ENCODE data around the gene MFRP. TPM values are rescaled to one million over a fixed set of nuclear protein-coding genes. Genes with fewer than 3 reads are reported as not detected.

Gene MFRP
- total RNA-seq, 1 donor from 2014 or later = not detected

DNA sequence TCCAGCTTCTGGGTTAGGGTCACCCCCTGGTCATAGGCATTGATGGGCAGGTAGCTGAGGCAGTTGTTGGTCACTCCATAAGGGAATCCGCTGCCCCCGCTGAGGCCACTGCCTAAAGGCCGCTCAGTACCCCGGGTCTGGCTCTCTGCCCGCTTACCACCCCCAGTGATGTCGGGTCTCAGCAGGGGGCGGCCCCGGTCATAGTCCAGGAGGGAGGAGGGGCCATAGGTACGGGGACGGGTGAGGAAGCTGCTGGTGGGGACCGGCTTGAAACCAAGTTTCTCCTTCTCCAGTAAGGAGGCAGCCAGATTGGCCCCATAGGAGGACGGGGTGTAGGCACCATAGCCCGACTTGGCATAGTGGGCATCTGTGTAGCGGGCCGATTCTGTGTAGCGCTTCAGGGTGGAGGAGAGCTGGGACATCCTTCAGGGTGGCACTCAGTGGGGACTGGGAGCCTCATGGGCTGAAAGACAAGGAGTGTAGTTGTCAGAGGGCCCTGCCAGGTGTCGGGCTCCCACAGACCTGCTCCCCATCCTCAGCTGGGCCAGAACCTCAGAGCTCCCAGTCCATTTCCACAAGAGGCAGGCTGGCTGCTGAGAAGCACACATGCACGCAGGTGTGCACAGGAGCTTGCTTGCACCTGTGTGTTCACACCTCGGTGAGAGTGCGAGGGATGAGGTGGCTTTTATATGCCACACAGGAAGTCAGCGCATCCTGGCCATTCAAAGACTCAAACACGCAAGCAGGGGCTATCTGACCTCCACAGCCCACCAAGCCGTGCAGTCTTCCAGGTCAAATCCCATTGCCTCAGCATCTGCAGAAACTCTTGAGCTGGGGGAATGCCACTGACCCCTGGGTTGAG, 26.8 kb upstream of the MFRP start:
- no peak for DNase-seq (ENCODE audit: low spot score)

DNA sequence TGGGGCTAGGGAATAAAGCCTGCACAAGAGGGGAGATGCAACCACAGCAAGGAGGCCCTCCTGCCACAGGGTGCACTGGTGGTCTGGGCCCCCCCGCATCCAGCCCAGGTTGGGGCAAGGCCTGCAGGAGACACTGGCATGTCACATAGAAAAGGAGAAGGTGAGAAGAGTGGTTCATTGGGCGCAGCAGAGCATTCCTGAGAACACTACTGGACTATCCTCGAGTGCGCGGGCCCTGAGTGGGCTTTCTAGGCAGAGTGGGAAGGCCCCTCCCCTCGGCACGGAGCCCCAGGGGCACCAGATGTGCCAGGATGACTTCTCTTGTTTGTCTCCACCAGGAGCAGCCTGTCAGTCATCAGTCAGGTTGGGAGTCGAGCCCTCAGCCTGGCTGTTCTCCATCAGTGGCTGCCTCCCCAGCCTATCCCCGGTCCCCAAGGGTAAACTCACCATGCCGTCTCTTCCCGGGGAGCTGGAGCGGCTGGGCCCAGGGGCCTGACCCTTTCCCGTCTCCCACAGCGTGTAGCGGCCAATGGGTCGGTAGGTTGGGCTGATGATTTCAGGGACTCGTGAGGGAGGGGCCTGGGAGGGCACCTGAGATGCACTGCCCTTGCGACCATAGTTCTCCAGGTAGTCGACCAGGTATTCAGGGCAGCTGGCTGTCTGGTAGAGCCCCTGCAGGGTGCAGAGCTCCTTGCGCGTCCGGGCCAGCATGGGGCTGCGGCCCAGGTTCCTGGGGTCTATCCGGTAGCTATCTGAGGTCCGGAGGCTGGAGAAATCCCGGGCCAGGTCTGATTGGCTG, 26.0 kb upstream of the MFRP start:
- DNase-seq (ENCODE audit: low spot score) = no peak

DNA sequence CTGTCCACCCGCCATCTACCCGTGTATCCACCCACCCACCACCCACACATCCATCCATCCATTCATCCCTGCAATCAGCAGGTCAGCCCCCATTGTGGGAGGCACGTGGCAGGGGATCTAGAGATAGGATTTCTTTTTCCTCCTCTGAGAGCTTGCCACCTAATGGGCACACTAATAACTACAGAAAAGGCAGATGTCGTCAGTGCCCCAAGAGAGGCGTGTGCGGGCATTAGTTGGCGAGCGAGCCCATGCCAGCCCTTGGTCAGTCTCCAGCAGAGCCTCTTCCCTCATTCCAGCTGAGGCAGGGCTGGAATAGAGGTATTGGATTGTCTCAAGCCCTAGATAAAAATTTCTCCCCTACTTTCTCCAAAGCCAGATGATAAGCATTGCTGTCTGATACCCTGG, 25.3 kb upstream of the MFRP start:
- no peak for DNase-seq (ENCODE audit: low spot score)

DNA sequence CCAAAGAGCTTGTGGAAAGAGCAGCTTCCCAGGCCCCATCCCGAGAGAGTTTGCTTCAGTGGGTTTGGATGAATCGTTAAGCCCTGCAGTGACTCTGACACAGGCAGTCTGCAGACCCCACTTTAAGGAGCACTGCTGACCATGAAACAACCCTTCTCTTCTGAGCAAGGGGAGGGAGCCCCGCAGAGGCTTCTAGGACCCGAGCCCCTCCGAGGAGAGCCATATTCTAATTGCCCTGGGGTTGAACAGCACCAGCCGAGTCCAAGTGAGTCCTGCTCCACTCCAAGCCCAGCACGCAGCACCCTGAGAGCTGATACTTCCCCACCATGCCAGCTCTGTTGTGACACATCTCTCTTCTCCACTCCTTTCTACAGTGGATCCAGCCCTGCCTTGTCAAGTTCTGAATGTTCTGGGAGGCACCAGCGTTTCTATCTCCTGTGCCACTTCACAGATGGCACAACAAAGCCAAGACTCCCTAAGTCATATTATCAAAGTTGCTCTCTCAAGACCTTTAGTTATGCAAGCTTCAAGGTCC, 24.6 kb upstream of the MFRP start:
- DNase-seq (ENCODE audit: low spot score) = no peak

DNA sequence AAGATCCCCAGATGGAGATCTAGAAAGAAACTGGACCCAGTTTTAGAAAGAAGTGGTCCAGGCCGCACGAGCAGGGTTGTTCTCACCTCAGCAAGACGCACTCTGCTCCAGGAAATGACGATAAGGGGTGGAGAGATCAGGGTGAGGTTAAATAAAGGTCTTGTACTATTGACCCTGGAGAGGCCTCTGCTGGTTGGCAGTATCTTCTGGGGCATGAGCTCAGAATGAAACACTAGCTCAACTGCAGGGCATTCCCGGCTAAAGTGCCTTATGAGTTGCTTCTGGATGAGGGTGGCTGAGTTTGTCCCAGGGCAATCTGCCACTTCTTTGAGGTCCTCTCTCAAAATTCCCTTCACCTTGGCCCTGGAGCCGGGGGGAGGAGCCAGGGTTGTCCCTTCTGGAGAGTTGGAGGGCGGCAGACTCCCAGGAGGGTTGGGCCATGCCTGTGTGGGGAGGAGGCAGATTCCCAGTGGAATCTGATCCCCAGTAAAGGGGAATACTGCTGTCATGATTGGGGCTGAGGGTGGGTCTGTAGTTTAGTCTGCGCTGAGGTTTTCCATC, 24.1 kb upstream of the MFRP start:
- DNase-seq (ENCODE audit: low spot score) = no peak

DNA sequence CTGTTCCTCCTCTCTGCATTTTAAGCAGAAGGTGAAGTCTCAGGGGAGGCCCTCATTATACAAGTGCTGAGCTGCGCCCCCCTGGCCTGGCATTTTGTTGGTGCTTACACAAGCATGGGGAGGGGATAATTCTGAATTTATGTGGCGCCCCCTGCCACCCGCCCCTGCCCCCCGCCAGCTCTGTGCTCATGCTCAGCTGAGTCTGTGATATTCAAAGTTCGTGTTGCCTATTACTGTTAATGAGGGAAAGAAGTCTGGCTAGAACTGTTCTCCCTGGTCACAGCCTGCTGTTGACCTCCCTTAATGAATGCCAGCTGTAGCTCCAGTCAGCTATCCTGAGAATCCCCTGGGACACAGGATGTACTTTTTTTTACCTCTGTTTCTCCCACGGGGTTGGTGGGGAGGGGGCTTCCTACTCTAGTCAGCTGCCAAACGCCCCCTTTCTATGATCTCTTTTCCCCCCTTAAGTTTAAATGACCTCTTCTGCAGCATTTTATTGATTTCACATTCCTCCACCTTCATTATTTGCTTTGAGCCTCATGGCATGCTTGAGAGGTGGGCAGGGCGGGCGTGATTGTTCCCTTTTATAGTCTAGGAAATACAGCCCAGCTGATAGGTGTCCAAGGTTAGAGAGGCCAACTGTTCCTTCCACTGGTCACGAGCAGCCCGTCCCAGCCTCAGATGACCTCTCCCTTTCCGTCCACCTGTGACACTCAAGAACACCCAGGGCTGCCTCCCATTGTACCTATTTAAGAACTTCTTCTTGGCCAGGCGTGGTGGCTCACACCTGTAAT, 22.8 kb upstream of the MFRP start:
- DNase-seq (ENCODE audit: low spot score) = peak; percentile 74

DNA sequence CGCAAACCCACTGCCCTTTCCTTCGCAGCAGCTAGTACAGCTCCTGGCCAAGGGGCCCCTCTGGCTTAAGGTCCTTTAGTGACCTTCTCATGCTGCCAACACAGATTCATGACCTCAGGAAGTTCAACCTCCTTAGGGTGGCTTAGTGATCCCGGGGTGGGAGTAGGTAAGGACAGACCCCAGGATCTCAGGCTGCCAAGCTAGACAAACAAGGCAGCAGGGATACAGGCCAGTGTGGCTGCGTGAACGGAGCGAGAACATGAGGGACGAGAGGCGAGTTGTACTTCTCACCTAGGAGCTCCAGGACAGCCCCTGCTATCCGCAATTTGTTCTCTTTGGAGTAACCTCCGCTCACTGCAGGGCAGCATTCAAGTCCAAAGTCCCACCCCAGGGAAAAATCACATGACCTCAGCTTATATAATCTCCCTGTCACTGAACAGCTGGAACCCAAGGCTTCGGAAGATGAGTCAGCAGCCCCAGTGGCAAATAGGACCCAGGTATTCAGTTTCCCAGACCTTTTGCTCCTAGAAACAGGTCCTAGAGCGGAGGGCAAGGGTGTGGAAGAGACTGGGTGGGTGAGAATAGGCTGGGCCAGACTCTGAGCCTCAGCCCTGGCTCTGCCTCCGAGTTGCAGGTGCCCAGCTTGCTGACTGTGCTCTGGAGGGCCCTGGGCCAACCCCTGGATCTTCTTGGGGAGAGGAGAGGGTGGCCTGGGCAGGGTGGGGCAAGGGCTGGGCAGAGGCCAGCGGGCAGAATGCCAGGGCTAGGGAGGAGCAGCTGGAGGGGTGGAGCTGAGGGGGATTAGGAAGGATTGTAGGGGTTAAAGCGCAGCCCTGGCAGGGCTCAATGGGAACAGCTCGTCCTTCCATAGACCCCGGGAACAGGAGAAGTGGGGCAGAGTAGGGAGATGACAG, 21.9 kb upstream of the MFRP start:
- peak; percentile 84 for DNase-seq (ENCODE audit: low spot score)

DNA sequence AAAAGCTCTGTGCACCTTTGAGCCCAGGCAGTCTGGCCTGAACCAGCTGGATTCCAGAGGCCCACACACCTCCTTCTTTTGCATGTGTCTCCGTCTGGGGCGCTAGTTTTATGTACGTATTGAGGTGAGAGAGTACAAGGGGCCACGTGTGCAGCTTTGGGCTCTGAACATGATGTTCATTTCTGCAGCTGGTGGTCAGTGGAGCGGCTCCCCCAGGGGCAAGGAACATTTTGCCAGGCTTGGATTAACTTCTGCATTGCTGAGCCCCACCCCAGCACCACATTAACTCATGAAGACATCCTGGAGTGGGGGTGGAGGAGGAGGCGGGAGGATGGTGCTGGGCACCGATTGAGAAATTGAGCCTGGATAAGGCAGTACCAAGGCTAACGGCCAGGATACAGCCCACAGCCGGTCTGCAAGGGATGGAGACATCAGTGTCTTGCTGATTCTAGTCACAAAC, 21.2 kb upstream of the MFRP start:
- no peak for DNase-seq (ENCODE audit: low spot score)

DNA sequence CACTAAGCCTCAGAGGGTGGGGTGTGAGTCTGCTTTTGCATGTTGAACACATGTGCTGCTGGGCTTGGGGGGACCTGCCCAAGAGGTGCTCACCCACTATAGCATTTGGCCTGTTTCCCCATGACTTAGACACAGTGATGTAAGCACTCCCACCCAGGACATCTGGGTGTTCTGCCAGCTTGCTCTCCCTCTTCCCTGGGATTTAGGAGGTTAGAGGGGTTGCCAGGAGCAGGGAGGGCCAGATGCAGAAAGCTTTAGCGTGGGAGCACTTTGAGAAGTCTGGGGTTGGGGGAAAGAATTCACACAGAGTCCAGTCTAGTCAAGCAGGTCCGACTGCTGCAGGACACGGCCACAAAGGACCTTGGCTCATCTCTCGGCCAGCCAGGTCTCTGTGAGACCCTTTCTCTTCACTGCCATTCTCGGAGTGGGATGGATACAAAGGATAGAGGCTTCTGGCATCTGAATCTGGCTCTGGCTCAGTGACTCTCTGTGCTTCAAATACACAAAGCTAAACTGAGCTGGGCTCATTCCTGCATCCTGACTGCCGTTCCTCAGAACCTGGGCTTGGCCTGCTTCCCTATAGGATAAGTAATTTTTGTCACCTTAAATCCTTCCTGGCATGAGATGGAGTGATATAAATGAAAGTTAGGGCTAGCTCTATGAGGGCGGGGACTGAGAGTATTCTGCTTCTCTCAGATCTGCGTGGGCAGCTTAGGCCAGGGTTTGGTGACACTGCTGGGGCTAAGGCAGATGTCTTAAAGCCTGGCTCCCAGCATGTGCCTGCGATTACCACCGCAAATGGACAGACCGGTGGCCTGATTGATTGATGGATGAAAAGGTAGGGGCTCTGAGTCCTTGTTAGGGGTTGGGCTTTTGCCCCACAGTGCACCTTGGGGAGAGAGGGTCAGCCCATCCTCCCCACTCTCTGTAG, 20.4 kb upstream of the MFRP start:
- DNase-seq (ENCODE audit: low spot score) = no peak

DNA sequence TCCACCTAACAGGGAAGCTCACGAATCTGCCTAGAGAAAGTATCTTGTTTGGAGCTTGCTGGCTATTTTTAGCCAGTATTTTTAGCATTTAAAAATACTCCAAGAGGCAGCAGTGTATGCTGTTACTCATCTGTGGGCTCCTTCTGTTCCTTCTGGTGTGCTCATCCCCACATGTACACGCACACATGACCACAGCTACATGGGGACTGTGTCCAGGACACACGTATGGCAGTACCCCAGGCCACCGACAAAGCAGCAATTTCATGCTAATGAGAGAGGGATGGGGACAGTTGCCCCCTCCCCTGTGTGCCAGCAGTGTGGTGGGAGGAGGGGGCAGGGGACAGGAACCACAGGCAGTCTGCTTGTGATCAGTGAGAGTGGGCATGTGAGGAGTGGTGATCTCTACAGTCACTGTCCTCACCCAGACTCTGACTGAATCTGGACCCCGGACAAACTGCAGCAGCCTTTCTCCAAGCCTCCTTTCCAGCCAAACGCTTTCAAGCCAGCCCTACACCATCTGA, 18.6 kb upstream of the MFRP start:
- no peak for DNase-seq (ENCODE audit: low spot score)

DNA sequence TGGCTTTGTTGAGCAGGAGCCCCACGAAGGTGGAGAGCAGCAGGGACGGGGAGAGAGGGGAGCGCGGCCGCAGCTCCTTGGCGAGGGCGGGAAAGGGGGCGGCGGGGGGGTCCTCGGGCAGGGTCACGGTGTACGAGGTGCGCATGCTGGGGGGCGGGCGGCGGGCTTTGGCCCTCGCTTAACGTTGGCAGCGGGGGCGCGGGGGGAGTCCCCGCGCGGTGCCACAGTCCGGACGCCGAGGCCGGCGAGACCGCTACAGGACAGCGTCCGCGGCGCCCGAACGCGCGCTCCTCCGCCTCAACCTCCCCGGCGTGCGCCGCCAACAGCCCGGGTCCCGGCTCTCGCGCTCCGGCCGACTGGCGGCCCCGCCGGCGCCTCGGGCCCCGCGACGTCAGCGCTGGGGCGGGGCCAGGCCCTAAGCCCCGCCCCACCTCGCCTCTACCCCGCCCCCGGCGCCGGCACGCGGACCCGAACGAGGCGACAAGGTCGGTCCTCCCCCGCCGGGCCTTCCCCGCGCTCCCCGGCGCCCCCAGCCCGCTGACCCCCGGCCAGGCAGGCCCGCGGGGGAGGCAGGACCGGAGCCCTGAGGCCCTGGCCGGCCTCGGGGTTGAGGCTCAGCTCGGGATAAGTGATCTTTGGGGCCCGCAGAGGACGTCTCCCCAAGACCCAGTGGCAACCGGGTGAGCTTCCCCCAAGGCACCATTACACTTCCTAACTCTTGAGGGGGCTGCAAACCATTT, 17.5 kb upstream of the MFRP start:
- DNase-seq (ENCODE audit: low spot score) = peak; percentile 56

DNA sequence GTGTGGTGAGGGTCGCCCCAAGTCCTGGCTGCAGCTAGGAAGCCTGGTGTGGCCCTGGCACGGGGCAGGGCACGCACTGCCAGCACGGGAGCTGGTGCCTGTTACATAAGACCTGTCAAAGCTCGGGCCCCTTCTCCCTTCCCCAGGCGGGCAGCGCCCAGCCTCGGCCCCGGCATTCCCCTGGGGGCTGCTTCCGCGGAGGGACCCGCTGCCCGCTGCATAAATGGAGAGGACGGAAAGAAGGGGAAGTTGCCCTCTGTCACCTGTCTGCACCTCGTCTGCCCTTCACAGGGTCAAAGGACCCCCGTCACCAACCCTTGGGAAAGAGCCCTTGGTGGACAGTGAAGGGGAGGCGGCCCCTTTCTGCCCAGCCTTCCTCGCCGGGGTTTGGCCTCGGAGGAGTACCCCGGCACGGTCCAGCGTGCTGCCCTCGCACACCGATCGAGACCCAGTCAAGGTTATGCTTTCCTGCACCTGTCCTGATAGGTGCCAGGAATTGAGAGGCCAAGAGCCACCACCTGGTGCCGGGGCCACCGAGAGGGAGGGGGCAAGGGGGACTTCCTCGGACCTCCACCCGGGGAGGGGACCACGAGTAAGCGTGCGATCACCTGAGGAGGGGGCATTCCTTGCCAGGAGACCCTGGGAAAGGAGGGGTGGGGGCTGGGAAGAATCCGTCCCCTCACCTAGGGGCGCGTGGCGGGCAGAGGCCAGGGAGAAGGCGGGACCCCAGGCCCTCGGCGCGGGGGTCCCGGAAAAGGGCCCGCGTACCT, 16.8 kb upstream of the MFRP start:
- no peak for DNase-seq (ENCODE audit: low spot score)

DNA sequence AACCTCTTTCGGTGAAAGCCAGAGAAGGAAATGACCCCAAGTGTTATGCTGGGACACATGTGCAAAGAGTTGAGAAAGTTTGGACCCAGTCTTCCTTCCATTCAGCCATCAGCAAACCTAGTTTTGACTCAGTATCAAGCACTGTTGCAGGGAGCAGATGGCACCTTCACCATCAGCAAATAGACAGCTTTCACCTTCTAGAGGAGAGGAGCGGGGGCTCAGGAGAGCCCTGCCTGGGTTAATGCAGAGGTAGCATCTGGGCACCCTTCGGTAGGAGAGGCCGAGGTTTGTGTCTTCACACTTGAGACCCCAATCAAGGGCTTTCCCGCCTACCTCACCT, 16.2 kb upstream of the MFRP start:
- DNase-seq (ENCODE audit: low spot score) = no peak

DNA sequence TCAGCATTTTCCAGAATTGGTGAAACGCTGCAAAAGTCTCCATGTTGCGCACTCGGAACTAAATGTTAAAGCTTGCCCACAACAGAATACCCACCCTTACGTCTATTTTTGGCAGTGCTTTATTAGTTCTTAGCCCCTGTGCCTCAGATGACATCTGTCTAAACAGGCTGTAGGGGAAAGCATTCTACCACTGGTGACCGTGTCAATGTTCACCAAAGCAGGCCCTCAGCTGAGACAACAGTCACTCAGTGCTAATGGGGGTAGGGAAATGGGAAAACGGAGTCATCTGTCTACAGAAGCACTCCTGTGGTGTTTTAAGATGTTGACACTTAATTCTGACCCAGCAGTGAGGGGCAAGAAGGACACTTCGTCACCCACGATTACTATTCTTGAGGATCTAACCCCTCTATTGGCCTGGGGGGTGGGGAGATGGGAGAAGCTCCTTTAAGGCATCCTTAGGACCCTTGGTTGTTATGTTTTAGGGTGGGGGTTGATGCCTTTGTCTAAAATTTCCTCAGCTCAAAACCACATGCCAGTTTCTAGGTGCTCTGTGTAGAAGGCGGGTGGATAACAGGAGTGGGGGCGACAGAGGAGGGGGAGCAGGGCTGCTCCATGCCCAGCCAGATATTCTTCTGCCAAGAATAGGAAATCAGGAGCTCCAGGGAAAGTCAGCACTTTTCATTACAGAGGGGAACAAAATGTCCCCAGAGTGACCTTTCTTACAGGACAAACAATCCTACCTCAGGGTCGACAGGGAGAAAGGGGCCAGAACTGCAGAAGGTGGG, 15.6 kb upstream of the MFRP start:
- DNase-seq (ENCODE audit: low spot score) = no peak

DNA sequence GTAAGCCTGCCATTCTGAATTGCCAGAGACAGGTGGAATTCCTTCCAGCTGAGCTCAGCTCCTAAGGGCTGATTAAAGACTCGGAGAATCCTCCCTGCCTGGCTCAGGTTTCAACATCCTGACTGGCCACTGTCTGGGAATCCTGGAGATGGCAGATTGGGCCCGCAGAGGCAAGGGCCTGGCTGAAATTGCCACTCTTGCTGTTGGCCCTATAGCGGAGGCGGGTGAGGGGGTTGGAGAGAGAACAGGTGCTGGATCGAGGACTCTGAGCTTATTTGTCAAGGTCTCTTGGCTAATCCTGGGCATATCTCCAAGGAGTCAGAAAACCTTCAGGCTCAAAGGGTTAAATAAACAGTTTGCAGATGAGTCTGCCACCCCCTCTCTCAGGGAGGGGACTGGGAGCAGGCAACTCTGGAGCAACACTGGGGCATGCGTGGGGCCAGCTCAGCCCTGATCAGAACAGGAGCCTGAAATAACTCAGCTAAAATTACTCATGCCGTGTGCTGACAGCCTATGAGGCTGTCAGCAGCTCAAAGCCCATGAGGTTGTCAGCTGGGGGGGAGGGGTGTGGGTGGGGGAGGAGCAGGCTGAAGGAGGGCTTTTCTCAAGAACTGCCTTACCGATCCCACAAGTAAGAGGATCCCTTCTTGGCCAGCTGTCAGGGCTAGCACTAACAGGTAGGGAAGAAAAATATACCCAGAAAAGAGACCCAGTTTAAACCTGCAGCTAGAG, 14.7 kb upstream of the MFRP start:
- DNase-seq (ENCODE audit: low spot score) = no peak

All from mucosa of gallbladder (tissue), 1 donor.